ENCODE measurements around the gene ZNF3.

GRCh38 chr7:100107890-100108289 lies 26.4 kb upstream of the ZNF3 start:
- TF ChIP-seq ZNF785 (CRISPR knock-in tag; IDR thresholded peaks at IDR 0.05): no peak
- TF ChIP-seq THRAP3 (IDR thresholded peaks at IDR 0.05; ENCODE audit: borderline replicate concordance): no peak
- TF ChIP-seq EZH2 (IDR thresholded peaks at IDR 0.05; ENCODE audit: borderline replicate concordance, low read depth, low read length): no peak
- TF ChIP-seq RFX1 (IDR thresholded peaks at IDR 0.05): no peak
- no peak for TF ChIP-seq POLR2AphosphoS2 (IDR thresholded peaks at IDR 0.05; ENCODE audit: low read length)
- TF ChIP-seq, protein P1, sequence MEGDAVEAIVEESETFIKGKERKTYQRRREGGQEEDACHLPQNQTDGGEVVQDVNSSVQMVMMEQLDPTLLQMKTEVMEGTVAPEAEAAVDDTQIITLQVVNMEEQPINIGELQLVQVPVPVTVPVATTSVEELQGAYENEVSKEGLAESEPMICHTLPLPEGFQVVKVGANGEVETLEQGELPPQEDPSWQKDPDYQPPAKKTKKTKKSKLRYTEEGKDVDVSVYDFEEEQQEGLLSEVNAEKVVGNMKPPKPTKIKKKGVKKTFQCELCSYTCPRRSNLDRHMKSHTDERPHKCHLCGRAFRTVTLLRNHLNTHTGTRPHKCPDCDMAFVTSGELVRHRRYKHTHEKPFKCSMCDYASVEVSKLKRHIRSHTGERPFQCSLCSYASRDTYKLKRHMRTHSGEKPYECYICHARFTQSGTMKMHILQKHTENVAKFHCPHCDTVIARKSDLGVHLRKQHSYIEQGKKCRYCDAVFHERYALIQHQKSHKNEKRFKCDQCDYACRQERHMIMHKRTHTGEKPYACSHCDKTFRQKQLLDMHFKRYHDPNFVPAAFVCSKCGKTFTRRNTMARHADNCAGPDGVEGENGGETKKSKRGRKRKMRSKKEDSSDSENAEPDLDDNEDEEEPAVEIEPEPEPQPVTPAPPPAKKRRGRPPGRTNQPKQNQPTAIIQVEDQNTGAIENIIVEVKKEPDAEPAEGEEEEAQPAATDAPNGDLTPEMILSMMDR (IDR thresholded peaks at IDR 0.05 in 2 of 3, conservative IDR thresholded peaks at IDR 0.05 in 1 of 3; ENCODE audit: insufficient read depth in 2 of 3, low read depth in 1 of 3, low read length in 3 of 3): no peak
- no peak for TF ChIP-seq POLR2A (conservative IDR thresholded peaks at IDR 0.05)
- no peak for TF ChIP-seq ZNF740 (CRISPR knock-in tag; IDR thresholded peaks at IDR 0.05)
- no peak for TF ChIP-seq ZNF740 (tag; IDR thresholded peaks at IDR 0.05)
- TF ChIP-seq ELF2 (CRISPR knock-in tag; IDR thresholded peaks at IDR 0.05): no peak
- TF ChIP-seq, protein P2, sequence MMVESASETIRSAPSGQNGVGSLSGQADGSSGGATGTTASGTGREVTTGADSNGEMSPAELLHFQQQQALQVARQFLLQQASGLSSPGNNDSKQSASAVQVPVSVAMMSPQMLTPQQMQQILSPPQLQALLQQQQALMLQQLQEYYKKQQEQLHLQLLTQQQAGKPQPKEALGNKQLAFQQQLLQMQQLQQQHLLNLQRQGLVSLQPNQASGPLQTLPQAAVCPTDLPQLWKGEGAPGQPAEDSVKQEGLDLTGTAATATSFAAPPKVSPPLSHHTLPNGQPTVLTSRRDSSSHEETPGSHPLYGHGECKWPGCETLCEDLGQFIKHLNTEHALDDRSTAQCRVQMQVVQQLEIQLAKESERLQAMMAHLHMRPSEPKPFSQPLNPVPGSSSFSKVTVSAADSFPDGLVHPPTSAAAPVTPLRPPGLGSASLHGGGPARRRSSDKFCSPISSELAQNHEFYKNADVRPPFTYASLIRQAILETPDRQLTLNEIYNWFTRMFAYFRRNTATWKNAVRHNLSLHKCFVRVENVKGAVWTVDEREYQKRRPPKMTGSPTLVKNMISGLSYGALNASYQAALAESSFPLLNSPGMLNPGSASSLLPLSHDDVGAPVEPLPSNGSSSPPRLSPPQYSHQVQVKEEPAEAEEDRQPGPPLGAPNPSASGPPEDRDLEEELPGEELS (CRISPR knock-in tag; IDR thresholded peaks at IDR 0.05; ENCODE audit: borderline replicate concordance): no peak
- TF ChIP-seq POLR2AphosphoS5 (IDR thresholded peaks at IDR 0.05; ENCODE audit: control insufficient read depth, insufficient read depth, low read depth, low read length): no peak
- TF ChIP-seq, protein P3, sequence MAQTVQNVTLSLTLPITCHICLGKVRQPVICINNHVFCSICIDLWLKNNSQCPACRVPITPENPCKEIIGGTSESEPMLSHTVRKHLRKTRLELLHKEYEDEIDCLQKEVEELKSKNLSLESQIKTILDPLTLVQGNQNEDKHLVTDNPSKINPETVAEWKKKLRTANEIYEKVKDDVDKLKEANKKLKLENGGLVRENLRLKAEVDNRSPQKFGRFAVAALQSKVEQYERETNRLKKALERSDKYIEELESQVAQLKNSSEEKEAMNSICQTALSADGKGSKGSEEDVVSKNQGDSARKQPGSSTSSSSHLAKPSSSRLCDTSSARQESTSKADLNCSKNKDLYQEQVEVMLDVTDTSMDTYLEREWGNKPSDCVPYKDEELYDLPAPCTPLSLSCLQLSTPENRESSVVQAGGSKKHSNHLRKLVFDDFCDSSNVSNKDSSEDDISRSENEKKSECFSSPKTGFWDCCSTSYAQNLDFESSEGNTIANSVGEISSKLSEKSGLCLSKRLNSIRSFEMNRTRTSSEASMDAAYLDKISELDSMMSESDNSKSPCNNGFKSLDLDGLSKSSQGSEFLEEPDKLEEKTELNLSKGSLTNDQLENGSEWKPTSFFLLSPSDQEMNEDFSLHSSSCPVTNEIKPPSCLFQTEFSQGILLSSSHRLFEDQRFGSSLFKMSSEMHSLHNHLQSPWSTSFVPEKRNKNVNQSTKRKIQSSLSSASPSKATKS (CRISPR knock-in tag; IDR thresholded peaks at IDR 0.05): no peak
- TF ChIP-seq CBX5 (IDR thresholded peaks at IDR 0.05; ENCODE audit: borderline replicate concordance, low read depth): no peak
